ENCODE data around the gene SSTR4.

The SSTR4 gene

GRCh38 chr20:23069108-23069507, 34.0 kb downstream of the SSTR4 start:
- no peak for DNase-seq

DNA sequence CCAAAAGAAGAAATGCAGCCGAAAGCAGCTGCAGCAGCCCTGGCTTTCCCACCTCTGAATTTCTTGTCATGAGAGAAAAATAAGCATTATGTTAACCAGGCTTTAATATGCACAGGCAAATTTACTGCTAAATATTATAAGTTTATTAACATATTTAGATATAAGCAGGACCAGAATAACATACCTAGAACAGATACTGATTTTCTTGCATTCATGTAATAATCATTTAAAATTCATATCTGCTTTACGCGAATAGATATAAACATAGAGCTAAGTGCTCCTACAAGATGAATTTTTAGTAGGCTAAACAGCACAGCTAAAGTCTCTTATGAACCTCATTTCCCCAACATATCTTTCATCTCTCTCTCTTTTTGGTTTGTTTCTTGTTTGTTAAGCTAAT, 36.3 kb downstream of the SSTR4 start:
- DNase-seq = no peak

- no peak for DNase-seq
Measured at GRCh38 chr20:23071996-23072395, 36.9 kb downstream of the SSTR4 start.

- DNase-seq = no peak
Measured at GRCh38 chr20:23072892-23073586, 37.9 kb downstream of the SSTR4 start.

DNA sequence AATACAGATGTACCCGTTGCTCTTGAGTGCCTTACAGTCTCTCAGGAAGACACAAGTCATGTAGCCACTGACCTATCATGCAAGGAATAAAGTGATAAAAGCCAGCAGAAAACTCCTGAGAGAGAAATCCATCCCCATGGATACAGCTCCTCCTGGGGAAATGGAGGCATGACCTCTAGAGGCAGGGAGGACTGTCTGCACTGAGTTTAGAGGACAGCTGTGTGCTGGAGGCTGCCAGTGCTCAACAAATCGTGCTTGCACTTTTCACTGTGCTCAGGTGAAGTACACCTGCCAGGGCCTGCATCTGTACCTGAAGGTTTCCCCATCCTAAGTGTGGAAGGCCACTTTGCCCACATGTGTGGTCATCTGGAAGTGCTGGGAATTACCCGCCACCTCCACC, 38.9 kb downstream of the SSTR4 start:
- DNase-seq = no peak

GRCh38 chr20:23077277-23077676, 42.2 kb downstream of the SSTR4 start:
- DNase-seq = no peak

DNA sequence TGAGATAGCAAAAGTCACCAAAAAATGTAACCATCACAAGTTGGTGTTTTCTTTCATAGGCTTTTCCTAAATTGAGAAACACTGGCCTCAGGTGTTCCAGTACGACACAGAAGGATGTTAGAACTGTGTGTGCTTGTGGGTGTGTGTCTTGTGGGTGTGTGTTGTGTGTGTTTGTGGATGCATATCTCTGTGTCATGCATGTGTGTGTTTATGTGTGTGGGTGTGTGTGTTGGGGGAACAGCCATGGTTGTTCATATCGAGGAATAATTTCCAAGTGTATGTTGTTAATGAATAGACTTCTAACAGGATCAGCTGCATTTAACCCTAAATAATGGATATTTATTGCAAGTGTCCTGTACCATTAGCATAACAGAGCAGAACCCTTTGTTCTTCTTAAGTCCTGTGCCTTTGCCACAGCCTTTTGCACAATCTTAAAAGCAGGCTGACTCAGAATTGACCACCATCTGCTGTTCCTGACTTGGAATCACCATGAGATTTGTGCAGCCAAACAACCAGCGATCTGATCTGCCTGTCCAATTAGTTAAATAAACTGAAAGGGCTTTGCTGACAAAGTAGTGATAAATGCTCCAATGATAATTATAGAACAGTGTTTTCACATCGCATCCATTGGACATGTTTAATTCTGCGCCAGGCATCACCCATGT, 43.4 kb downstream of the SSTR4 start:
- no peak for DNase-seq

GRCh38 chr20:23079016-23079351, 43.9 kb downstream of the SSTR4 start:
- DNase-seq = peak; percentile 33

GRCh38 chr20:23079926-23080325, 44.8 kb downstream of the SSTR4 start:
- DNase-seq = no peak

DNA sequence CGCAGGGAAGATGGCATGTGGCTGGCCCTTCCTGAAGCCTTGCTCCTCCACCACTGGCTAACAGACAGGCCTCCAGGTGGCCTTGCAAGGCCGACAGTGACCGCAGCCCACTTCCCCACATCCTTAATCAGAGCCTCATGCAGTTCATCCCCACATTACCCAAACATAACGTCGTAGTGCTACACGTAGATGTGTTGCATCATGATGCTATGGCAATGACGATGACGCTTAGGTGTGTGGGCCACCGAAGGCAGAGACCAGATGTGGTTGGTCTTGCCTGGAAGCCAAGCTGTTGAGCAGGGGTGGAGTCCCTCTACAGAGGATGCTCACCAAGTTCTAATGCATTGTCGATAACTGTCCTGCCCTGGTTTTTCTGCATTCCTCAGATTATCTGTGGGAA, 45.4 kb downstream of the SSTR4 start:
- DNase-seq = no peak

DNA sequence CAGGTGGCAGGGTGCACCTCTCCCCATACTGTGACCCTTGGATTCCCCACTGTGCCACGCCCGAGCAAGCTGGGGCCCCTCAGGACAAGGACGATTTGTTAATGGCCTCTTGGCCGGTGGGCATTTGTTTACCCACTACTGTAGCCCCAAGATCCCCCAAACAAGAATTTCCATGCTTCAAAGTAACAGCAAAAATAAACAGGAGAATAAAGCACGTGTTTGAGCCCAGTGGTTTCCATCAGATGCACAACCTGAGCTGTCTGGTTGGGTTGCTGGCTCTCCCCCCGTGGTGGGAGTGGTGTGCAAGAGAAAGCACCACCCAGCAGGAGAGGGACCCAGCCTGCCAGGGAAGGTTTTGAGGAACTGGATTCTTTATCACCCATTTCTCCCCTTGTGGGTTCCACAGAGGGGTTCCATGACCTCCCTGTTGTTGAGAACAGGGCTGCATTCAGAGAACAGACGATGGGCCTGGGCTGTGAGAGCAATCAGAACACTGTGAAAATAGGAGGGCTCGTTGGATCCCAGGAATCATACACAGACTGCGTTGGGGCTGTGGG, 46.2 kb downstream of the SSTR4 start:
- no peak for DNase-seq

GRCh38 chr20:23082846-23083552, 47.9 kb downstream of the SSTR4 start:
- DNase-seq = no peak

DNA sequence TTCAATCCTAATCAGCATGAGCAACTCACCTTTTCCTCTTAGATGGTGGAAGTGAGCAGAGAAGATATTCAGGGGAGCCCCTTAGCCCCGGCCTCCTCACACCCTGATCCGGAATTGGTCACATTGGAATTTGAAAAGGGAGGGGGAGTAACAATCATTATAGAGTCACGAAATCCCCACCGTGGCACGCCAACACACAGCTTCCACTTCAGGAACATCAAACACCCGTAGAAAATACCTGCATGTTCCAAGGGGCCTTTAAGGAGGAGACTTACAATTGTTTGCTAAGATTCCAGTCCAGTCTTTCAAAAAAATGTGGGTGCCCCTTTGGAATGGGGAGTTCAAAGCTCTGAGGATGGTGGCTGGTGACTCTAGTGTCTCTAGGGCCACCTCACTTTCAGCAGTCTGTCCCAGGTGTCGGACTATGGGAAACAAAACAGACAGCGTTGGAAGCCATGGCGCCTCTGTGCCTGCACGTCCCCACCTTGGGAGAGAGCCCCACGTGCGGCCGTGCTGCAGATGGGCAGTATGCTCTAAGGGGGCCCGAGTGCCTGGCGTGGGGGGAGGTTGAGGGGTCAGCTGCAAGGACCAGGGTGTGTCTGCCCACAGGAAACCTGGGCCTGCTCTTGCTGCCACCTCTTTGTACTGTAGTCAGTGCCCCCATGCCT, 48.6 kb downstream of the SSTR4 start:
- DNase-seq = no peak

GRCh38 chr20:23084282-23084844, 49.3 kb downstream of the SSTR4 start:
- DNase-seq = no peak

GRCh38 chr20:23084845-23085365, 49.8 kb downstream of the SSTR4 start:
- DNase-seq = no peak

GRCh38 chr20:23085436-23086055, 50.4 kb downstream of the SSTR4 start:
- no peak for DNase-seq

- DNase-seq = peak; percentile 32
Measured at GRCh38 chr20:23086056-23086566, 51.0 kb downstream of the SSTR4 start, which contains the start of gene CD93. CD93 (minus strand) TSS chr20:23086324; CDS start chr20:23086192, 132 bp downstream.

DNA sequence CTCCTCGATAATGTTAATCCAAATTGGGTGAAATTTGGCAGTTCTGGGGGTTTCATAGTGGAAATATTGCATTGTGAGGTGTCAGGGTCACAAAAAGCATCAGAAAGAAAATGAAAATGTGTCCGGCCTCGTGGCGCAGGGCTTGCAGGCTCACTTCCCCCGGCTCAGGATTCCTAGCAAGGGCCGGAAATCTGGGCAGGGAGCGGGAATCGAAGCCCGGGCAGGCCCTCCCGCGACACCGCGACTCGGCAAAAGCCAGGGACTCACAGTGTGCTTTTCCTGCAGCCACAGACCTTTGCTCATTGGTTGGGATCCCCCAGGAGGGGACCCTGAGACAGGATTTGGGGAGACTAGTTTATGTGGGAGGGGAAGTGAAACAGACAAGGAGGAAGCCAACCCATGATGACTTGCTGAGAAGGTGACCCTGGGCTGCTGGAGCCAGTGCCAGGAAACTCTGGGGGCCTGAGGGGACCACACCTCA, 51.9 kb downstream of the SSTR4 start:
- no peak for DNase-seq

DNA sequence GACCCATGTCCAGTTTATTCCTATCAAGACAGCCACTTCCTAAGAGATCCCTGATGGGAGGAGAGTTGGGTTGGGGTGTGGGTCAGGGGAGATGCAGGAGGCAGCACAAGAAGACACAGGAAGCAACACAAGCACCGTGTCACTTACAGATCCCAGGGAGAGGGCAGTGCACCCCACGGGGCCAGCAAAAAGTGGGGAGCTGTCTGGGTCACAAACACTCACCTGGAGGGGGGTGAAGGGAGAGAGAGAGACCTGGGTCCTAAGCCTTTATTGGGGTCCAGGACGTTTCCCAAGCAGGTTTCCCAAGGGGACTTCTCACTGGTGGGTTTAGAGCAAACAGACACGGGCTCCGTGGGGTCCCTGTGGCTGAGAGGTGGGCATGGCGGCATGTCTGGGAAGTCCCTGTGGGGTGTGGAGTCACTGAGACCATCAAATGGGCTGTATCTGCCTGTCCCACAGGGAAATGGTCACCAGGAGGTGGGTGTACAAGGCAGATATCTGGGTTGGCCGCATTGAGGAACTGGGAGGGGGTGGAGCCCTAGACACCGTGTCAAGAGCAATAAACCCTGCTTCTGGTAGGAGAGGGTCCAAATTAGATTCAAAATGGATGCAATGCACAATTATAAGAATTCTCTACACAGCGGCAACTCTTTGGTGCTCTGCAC, 52.6 kb downstream of the SSTR4 start:
- no peak for DNase-seq
